ENCODE data around the gene TBC1D2B.

- TF ChIP-seq POLR2A (IDR thresholded peaks at IDR 0.05), result no peak
- no peak for TF ChIP-seq CTCF (IDR thresholded peaks at IDR 0.05)
- TF ChIP-seq EP300 (IDR thresholded peaks at IDR 0.05), result no peak
Observed at GRCh38 chr15:78067328-78068228, 9.9 kb downstream of the TBC1D2B start.
